Measurements from ENCODE around the gene GNA12.
A peak's percentile ranks its signal among the peaks of the same experiment; 100 is the strongest.

GNA12 gene

GRCh38 chr7:2844153-2845033 is at the start of gene GNA12:
Gene GNA12, minus strand, starts transcription at chr7:2844308. Its CDS starts 147 bp downstream, at chr7:2844161.
- DNase-seq, result peak; percentile 98

GRCh38 chr7:2893411-2893861 is 49.3 kb upstream of the GNA12 start:
- no peak for DNase-seq

GRCh38 chr7:2892549-2892948 is 48.4 kb upstream of the GNA12 start:
- DNase-seq, result no peak

GRCh38 chr7:2887816-2888215 is 43.7 kb upstream of the GNA12 start:
- no peak for DNase-seq

GRCh38 chr7:2886900-2887299 is 42.8 kb upstream of the GNA12 start:
- peak; percentile 43 for DNase-seq

- DNase-seq, result no peak
These were observed 42.3 kb upstream of the GNA12 start for GRCh38 chr7:2886391-2886790.

GRCh38 chr7:2884161-2884560 is 40.1 kb upstream of the GNA12 start:
- DNase-seq, result no peak

GRCh38 chr7:2883101-2883500 is 39.0 kb upstream of the GNA12 start:
- no peak for DNase-seq

GRCh38 chr7:2882111-2882510 is 38.0 kb upstream of the GNA12 start:
- no peak for DNase-seq

- DNase-seq, result no peak
These were observed 36.9 kb upstream of the GNA12 start for GRCh38 chr7:2880874-2881533.

GRCh38 chr7:2880051-2880450 is 35.9 kb upstream of the GNA12 start:
- DNase-seq, result no peak

- DNase-seq, result no peak
These were observed 35.2 kb upstream of the GNA12 start for GRCh38 chr7:2879354-2879753.

- DNase-seq, result no peak
These were observed 34.2 kb upstream of the GNA12 start for GRCh38 chr7:2878306-2878705.

- DNase-seq, result no peak
These were observed 32.1 kb upstream of the GNA12 start for GRCh38 chr7:2876031-2876731.

- no peak for DNase-seq
These were observed 29.8 kb upstream of the GNA12 start for GRCh38 chr7:2873686-2874551.

- DNase-seq, result no peak
These were observed 29.0 kb upstream of the GNA12 start for GRCh38 chr7:2873146-2873545.

- DNase-seq, result no peak
These were observed 28.3 kb upstream of the GNA12 start for GRCh38 chr7:2872296-2872874.

- peak; percentile 26 for DNase-seq
These were observed 26.4 kb upstream of the GNA12 start for GRCh38 chr7:2870471-2870931.

- DNase-seq, result no peak
These were observed 25.9 kb upstream of the GNA12 start for GRCh38 chr7:2869981-2870380.

GRCh38 chr7:2866601-2867000 is 22.5 kb upstream of the GNA12 start:
- no peak for DNase-seq

GRCh38 chr7:2864999-2865670 is 21.0 kb upstream of the GNA12 start:
- DNase-seq, result peak; percentile 71
